AG09319 (cell line): Measurements from ENCODE around the gene CHD5.

Source experiments
- DNase-seq: peaks from one replicate; pipeline ENCODE4 v3.0.0-alpha.2; 2010; ENCODE audit warnings: low read depth; ENCODE audit errors: extremely low read depth
- CTCF ChIP-seq: IDR thresholded peaks from 2 replicates; pipeline ENCODE4 v1.5.1; 2011; ENCODE audit warnings: low read depth, mild to moderate bottlenecking, inconsistent platforms, low read length, moderate library complexity

Gene CHD5

DNA sequence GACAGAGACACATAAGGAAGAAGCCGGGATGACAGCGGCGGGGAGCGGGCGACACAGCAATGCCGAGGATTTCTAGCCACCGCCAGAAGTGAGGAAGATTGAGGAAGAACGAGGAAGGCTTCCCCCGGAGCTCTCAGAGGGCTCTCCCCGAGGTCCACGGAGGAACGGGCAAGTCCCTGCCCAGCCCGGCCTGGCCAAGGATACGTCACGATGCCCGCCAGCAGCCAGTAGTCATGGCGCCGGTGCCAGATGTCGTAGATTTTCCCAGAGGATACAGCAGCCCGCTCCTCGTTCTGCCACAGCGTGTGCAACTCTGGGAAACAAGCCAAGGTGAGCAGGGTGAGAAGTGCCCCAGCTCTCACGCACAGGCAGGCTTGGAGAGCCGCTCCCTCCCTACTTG lies 68.5 kb downstream of the CHD5 start:
- TF ChIP-seq CTCF: no peak
- DNase-seq: no peak

DNA sequence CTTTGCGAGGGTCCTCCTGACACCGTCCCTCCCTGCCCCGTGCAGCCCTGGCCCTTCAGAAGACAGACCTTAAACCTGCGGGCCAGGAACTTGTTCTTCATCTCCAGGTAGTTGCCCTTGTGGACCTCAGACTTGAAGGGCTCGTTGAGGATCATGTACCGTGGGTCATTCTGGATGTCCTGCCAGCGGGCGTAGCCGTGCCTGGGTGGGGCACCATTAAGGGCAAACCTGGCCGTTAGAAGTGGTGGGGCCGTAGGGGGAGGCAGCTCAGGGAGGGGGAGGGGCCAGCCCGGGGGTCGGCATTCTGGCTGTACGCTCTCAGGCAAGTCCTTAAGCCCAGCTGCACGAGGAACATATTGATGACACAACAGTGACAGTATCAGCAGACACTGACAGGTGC lies 69.8 kb downstream of the CHD5 start:
- no peak for DNase-seq

DNA sequence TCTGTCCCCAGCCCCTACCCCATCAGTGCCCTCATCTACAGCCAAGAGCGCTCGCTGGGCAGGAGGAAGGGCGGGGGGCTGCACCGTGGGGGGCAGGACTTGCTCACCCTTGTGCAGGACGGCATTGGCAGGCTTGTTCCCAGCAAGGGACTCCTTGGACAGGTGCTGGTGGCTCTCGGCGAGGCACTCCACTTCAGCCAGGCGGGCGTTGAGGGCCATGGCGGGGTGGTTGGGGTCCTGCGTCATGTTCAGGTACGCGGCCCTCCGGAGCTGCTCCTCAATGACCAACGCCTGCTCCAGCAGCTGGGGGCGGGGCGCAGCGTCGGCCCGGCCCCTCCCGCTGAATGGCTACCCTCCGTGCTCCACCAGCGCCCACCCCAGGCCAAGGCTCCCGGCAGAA lies 70.4 kb downstream of the CHD5 start:
- no peak for DNase-seq
- TF ChIP-seq CTCF: no peak

More for the DNA sequence above, 69.8 kb downstream of the CHD5 start:
- no peak for TF ChIP-seq CTCF

- TF ChIP-seq CTCF: peak; percentile 48
- no peak for DNase-seq
Observed at GRCh38 chr1:6108937-6109614, 71.0 kb downstream of the CHD5 start.

GRCh38 chr1:6108476-6108875 lies 71.6 kb downstream of the CHD5 start:
- no peak for TF ChIP-seq CTCF
- DNase-seq: no peak

GRCh38 chr1:6107409-6108356 lies 72.4 kb downstream of the CHD5 start:
- no peak for TF ChIP-seq CTCF

DNA sequence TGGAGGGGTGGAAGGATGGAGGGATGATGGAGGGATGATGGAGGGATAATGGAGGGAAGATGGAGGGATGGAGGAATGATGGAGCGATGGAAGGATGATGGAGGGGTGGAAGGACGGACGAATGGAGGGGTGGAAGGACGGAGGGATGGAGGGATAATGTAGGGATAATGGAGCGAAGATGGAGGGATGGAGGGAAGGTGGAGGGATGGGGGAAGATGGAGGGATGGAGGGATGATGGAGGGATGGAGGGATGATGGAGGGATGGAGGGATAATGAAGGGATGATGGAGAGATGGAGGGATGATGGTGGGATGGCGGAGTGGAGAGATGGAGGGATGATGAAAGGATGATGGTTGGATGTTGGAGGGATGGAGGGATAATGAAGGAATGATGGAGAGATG lies 73.1 kb downstream of the CHD5 start:
- TF ChIP-seq CTCF: no peak
- no peak for DNase-seq

More at GRCh38 chr1:6107409-6108356, 72.4 kb downstream of the CHD5 start:
- DNase-seq: no peak
